A172 (cell line): ENCODE data around the gene LHX4. TPM values are rescaled to one million over a fixed set of nuclear protein-coding genes. Genes with fewer than 3 reads are reported as not detected.

Experiments used
- DNase-seq: peaks from one replicate; pipeline ENCODE4 v3.0.0-alpha.2; 2015; ENCODE audit warnings: low spot score
- total RNA-seq: library from RNA; depleted of rRNA; stranded (reverse); fragments of >200 nt; shearing (Covaris generic); gene quantifications from 2 replicates; pipeline ENCODE4 v1.2.3, GENCODE V29; 2014

LHX4 gene
- total RNA-seq, 1 experiment from 2014 or later, result 0.31 TPM

GRCh38 chr1:180243517-180244221, 13.6 kb downstream of the LHX4 start:
- peak; percentile 29 for DNase-seq

GRCh38 chr1:180244840-180245239, 14.8 kb downstream of the LHX4 start:
- DNase-seq, result no peak

GRCh38 chr1:180246579-180246978, 16.5 kb downstream of the LHX4 start:
- no peak for DNase-seq

GRCh38 chr1:180247061-180247460, 17.0 kb downstream of the LHX4 start:
- DNase-seq, result no peak

GRCh38 chr1:180247580-180247979, 17.5 kb downstream of the LHX4 start:
- DNase-seq, result no peak

GRCh38 chr1:180248176-180248575, 18.1 kb downstream of the LHX4 start:
- DNase-seq, result no peak

GRCh38 chr1:180248731-180249681, 18.9 kb downstream of the LHX4 start:
- DNase-seq, result no peak

- DNase-seq, result no peak
These were observed 19.8 kb downstream of the LHX4 start for GRCh38 chr1:180249725-180250498.

GRCh38 chr1:180250499-180250770, 20.4 kb downstream of the LHX4 start:
- no peak for DNase-seq

- no peak for DNase-seq
These were observed 20.9 kb downstream of the LHX4 start for GRCh38 chr1:180250883-180251509.

GRCh38 chr1:180251526-180252305, 21.7 kb downstream of the LHX4 start:
- no peak for DNase-seq

- peak; percentile 60 for DNase-seq
These were observed 22.8 kb downstream of the LHX4 start for GRCh38 chr1:180252638-180253536.

- DNase-seq, result no peak
These were observed 23.8 kb downstream of the LHX4 start for GRCh38 chr1:180253585-180254495.

- DNase-seq, result no peak
These were observed 24.4 kb downstream of the LHX4 start for GRCh38 chr1:180254496-180254819.

GRCh38 chr1:180254854-180255253, 24.8 kb downstream of the LHX4 start:
- no peak for DNase-seq

- no peak for DNase-seq
These were observed 25.7 kb downstream of the LHX4 start for GRCh38 chr1:180255536-180256340.

- no peak for DNase-seq
These were observed 26.4 kb downstream of the LHX4 start for GRCh38 chr1:180256341-180257027.

- DNase-seq, result no peak
These were observed 26.9 kb downstream of the LHX4 start for GRCh38 chr1:180257028-180257386.
